SU-DHL-6 (cell line): ENCODE measurements around the gene PPL.

Source experiments
- H2AFZ ChIP-seq: fragments of 200-600 bp; sonication (generic); 2 replicates; pipeline ENCODE4 v1.6.1; 2014; ENCODE audit warnings: low read depth, mild to moderate bottlenecking, moderate library complexity, mixed read lengths, antibody characterized with exemption, low read length; ENCODE audit not compliant: severe bottlenecking
- H3F3A ChIP-seq: fragments of 200-600 bp; shearing (Covaris generic); 2 replicates; pipeline ENCODE4 v1.6.0; 2016; ENCODE audit warnings: antibody characterized with exemption, mild to moderate bottlenecking; ENCODE audit not compliant: insufficient read depth
- H3K27ac ChIP-seq: fragments of 200-600 bp; sonication (generic); 2 replicates; pipeline ENCODE4 v1.5.1; 2016; ENCODE audit warnings: low read depth, mild to moderate bottlenecking, low read length, moderate library complexity, mixed read lengths
- H3K27me3 ChIP-seq: fragments of 200-600 bp; sonication (generic), shearing (Covaris generic); 2 replicates; pipeline ENCODE4 v1.6.0; 2014; ENCODE audit warnings: mild to moderate bottlenecking, low read length
- H3K36me3 ChIP-seq: fragments of 200-600 bp; sonication (generic); 2 replicates; pipeline ENCODE4 v1.6.1; 2014; ENCODE audit warnings: mild to moderate bottlenecking, low read length, mixed read lengths
- H3K4me2 ChIP-seq: fragments of 300-600, 200-600 bp; shearing (Covaris generic), sonication (generic); 2 replicates; pipeline ENCODE4 v1.6.0; 2014; ENCODE audit warnings: low read length, low read depth, mild to moderate bottlenecking; ENCODE audit not compliant: poor library complexity, severe bottlenecking
- H3K4me3 ChIP-seq: fragments of 200-600 bp; sonication (generic); 2 replicates; pipeline ENCODE4 v1.5.1; 2014; ENCODE audit warnings: antibody characterized with exemption, low read length, mild to moderate bottlenecking, mixed read lengths; ENCODE audit not compliant: insufficient read depth, poor library complexity, severe bottlenecking
- H3K79me2 ChIP-seq: fragments of 200-600 bp; sonication (generic); 2 replicates; pipeline ENCODE4 v1.6.1; 2014; ENCODE audit warnings: mild to moderate bottlenecking, low read length, moderate library complexity; ENCODE audit not compliant: insufficient read depth
- H3K9ac ChIP-seq: fragments of 200-600 bp; sonication (generic); 2 replicates; pipeline ENCODE4 v1.7.0; 2014; ENCODE audit warnings: mild to moderate bottlenecking, low read length
- H3K9me2 ChIP-seq: fragments of 200-600 bp; sonication (generic); replicated peaks from 2 replicates; pipeline ENCODE4 v1.6.1; 2014; ENCODE audit warnings: low read length; ENCODE audit not compliant: insufficient read depth
- H3K9me3 ChIP-seq: fragments of 200-600 bp; sonication (generic); 2 replicates; pipeline ENCODE4 v1.6.1; 2014; ENCODE audit warnings: low read length, mixed read lengths; ENCODE audit not compliant: insufficient read depth
- H4K20me1 ChIP-seq: fragments of 200-600 bp; sonication (generic); 2 replicates; pipeline ENCODE4 v1.6.1; 2014; ENCODE audit warnings: low read depth, mild to moderate bottlenecking, antibody characterized with exemption, low read length, moderate library complexity, mixed read lengths
- CTCF ChIP-seq: fragments of 200-600 bp; sonication (generic); IDR thresholded peaks from one replicate; pipeline ENCODE4 v1.5.1; 2017; ENCODE audit warnings: antibody characterized with exemption, mild to moderate bottlenecking, low read length, moderate library complexity; ENCODE audit not compliant: insufficient read depth, poor library complexity, severe bottlenecking
- EZH2phosphoT487 ChIP-seq: fragments of 200-600 bp; sonication (generic), shearing (Covaris generic); conservative IDR thresholded peaks from 2 replicates; pipeline ENCODE4 v1.6.1; 2018; ENCODE audit warnings: mild to moderate bottlenecking, antibody characterized with exemption, low read length, moderate library complexity, mixed read lengths

PPL gene

GRCh38 chr16:4979736-4980660 is 43.0 kb upstream of the PPL start:
- no peaks in the 10 kb centered on the region for H3K79me2 ChIP-seq
- no peaks in the 10 kb centered on the region for H3F3A ChIP-seq
- H3K27ac ChIP-seq, result no peak overlapping the region
- no peak overlapping the region for H3K4me2 ChIP-seq
- H3K9ac ChIP-seq, result no peak overlapping the region
- no peaks in the 10 kb centered on the region for H4K20me1 ChIP-seq
- no peak overlapping the region for H3K4me3 ChIP-seq
- no peak for TF ChIP-seq CTCF
- TF ChIP-seq EZH2phosphoT487, result no peak
- H3K9me3 ChIP-seq, result peaks cover 4% of the 10 kb centered on the region; the same call in 1 of the 2 replicates
- H3K36me3 ChIP-seq, result no peaks in the 10 kb centered on the region
- H3K27me3 ChIP-seq, result 0 out of 2 replicates have a peak, but pooled peaks cover 2% of the 10 kb centered on the region
- H3K9me2 ChIP-seq, result no peaks in the 10 kb centered on the region
- no peak overlapping the region for H2AFZ ChIP-seq

DNA sequence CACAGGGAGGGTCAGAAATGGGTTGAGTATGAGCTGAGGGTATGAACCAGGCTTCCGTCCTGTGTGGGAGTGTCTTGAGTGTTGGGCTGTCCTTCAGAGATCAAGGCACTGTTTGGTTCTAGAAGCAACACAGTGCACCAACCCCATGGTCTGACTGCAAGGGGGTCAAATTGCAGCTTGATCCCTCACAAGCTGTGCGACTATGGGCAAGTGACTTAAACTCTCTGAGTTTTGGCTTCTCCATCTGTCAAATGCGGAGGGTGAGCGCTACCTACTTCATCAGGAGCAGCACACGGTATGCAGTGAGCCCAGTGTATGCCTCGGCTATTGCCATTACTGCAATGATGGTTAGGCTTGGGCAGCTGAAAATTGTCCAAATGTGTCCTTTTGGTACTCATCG is 42.2 kb upstream of the PPL start:
- H2AFZ ChIP-seq, result no peak overlapping the region

GRCh38 chr16:4976611-4977145 is 39.7 kb upstream of the PPL start:
- Histone ChIP-seq H3K9me3 (no peaks in the 10 kb centered on the region), H3K36me3 (no peaks in the 10 kb centered on the region), H3K9ac (no peak overlapping the region), H3K27me3 (no peaks in the 10 kb centered on the region), H3F3A (no peaks in the 10 kb centered on the region), H3K4me3 (no peak overlapping the region), H3K79me2 (no peaks in the 10 kb centered on the region), H3K9me2 (no peaks in the 10 kb centered on the region), H3K4me2 (no peak overlapping the region), H4K20me1 (no peaks in the 10 kb centered on the region), H2AFZ (no peak overlapping the region), H3K27ac (no peak overlapping the region)
- TF ChIP-seq CTCF (no peak), EZH2phosphoT487 (no peak)

More for the DNA sequence above, 42.2 kb upstream of the PPL start:
- no peaks in the 10 kb centered on the region for H3K9me2 ChIP-seq
- H3K36me3 ChIP-seq, result no peaks in the 10 kb centered on the region
- no peak overlapping the region for H3K27ac ChIP-seq
- TF ChIP-seq EZH2phosphoT487, result no peak
- no peak for TF ChIP-seq CTCF
- H3K27me3 ChIP-seq, result 0 out of 2 replicates have a peak, but pooled peaks cover under 1% of the 10 kb centered on the region
- H3K9ac ChIP-seq, result no peak overlapping the region
- H3K4me3 ChIP-seq, result no peak overlapping the region
- H3F3A ChIP-seq, result no peaks in the 10 kb centered on the region
- H3K4me2 ChIP-seq, result no peak overlapping the region
- no peaks in the 10 kb centered on the region for H4K20me1 ChIP-seq
- H3K9me3 ChIP-seq, result peaks cover 2% of the 10 kb centered on the region; the same call in 1 of the 2 replicates
- no peaks in the 10 kb centered on the region for H3K79me2 ChIP-seq
